Neuronal stem cell (in vitro differentiated cells): ENCODE measurements around the gene ZFYVE28.
A peak's percentile ranks its signal among the peaks of the same experiment; 100 is the strongest.

Source experiments
- DNase-seq: peaks from one replicate; pipeline ENCODE4 v3.0.0-alpha.2; 2013; ENCODE audit warnings: low spot score
- H2AFZ ChIP-seq: one replicate; pipeline ENCODE4 v1.6.1; 2013; ENCODE audit warnings: mild to moderate bottlenecking, low read length, inconsistent platforms
- H2AK5ac ChIP-seq: 2 replicates; pipeline ENCODE4 v1.6.1; 2013; ENCODE audit warnings: low read depth, mild to moderate bottlenecking, inconsistent platforms, low read length, moderate library complexity, mixed read lengths
- H2BK120ac ChIP-seq: 2 replicates; pipeline ENCODE4 v1.6.1; 2013; ENCODE audit warnings: low read depth, mild to moderate bottlenecking, inconsistent platforms, low read length, moderate library complexity, mixed read lengths
- H2BK12ac ChIP-seq: one replicate; pipeline ENCODE4 v1.6.1; 2013; ENCODE audit warnings: low read length, inconsistent platforms
- H2BK15ac ChIP-seq: 2 replicates; pipeline ENCODE4 v1.6.1; 2013; ENCODE audit warnings: mild to moderate bottlenecking, low read length, inconsistent platforms, mixed read lengths
- H2BK5ac ChIP-seq: one replicate; pipeline ENCODE4 v1.6.1; 2013; ENCODE audit warnings: inconsistent platforms, mild to moderate bottlenecking, low read length, moderate library complexity
- H3K14ac ChIP-seq: one replicate; pipeline ENCODE4 v1.6.1; 2013; ENCODE audit warnings: low read length, inconsistent platforms
- H3K18ac ChIP-seq: 2 replicates; pipeline ENCODE4 v1.6.1; 2013; ENCODE audit warnings: low read length, inconsistent platforms
- H3K23ac ChIP-seq: 2 replicates; pipeline ENCODE4 v1.6.1; 2013; ENCODE audit warnings: low read depth, mild to moderate bottlenecking, mixed read lengths, low read length, inconsistent platforms; ENCODE audit not compliant: poor library complexity
- H3K27ac ChIP-seq: replicated peaks from 3 replicates; pipeline ENCODE4 v1.5.1; 2013; ENCODE audit warnings: low read length, inconsistent platforms
- H3K27me3 ChIP-seq, 3 experiments: 2 replicates each; pipeline ENCODE4 v1.6.1; 2013; ENCODE audit warnings: low read length in 3 of 3, mild to moderate bottlenecking in 2 of 3, inconsistent platforms in 1 of 3, low read depth in 1 of 3, mixed read lengths in 1 of 3, moderate library complexity in 1 of 3; ENCODE audit not compliant: control insufficient read depth in 3 of 3, insufficient read depth in 3 of 3
- H3K36me3 ChIP-seq, 2 donors: replicated peaks in 1 of 2; 2 replicates each; pipeline ENCODE4 v1.6.1; 2013; ENCODE audit warnings: low read length in 2 of 2; ENCODE audit not compliant: control insufficient read depth in 2 of 2, insufficient read depth in 2 of 2
- H3K4ac ChIP-seq: 2 replicates; pipeline ENCODE4 v1.6.1; 2013; ENCODE audit warnings: inconsistent platforms, mild to moderate bottlenecking, low read length, moderate library complexity
- H3K4me1 ChIP-seq, 2 donors: 1 replicate in 1 of 2; 2 replicates in 1 of 2; pipeline ENCODE4 v1.6.1; 2013; ENCODE audit warnings: low read length in 2 of 2, low read depth in 1 of 2; ENCODE audit not compliant: control insufficient read depth in 2 of 2, insufficient read depth in 1 of 2
- H3K4me2 ChIP-seq: one replicate; pipeline ENCODE4 v1.6.1; 2013; ENCODE audit warnings: mild to moderate bottlenecking, low read length, inconsistent platforms; ENCODE audit not compliant: insufficient read depth, poor library complexity, severe bottlenecking
- H3K4me3 ChIP-seq, 2 donors: 2 replicates each; pipeline ENCODE4 v1.5.1; 2013; ENCODE audit warnings: low read length in 2 of 2, mild to moderate bottlenecking in 2 of 2, inconsistent platforms in 1 of 2, moderate library complexity in 1 of 2
- H3K79me1 ChIP-seq: one replicate; pipeline ENCODE4 v1.6.1; 2013; ENCODE audit warnings: low read depth, mild to moderate bottlenecking, inconsistent platforms, low read length, moderate library complexity
- H3K9ac ChIP-seq: one replicate; pipeline ENCODE4 v1.6.1; 2013; ENCODE audit warnings: mild to moderate bottlenecking, low read depth, low read length, inconsistent platforms; ENCODE audit not compliant: poor library complexity
- H3K9me3 ChIP-seq, 2 donors: replicated peaks in 1 of 2; 2 replicates each; pipeline versions ENCODE3 to v1.6.1; 2013; ENCODE audit warnings: low read length in 2 of 2, mild to moderate bottlenecking in 2 of 2, inconsistent platforms in 1 of 2, low read depth in 1 of 2, mixed read lengths in 1 of 2, moderate library complexity in 1 of 2; ENCODE audit not compliant: control insufficient read depth in 2 of 2, insufficient read depth in 1 of 2
- H4K8ac ChIP-seq: one replicate; pipeline ENCODE4 v1.6.1; 2013; ENCODE audit warnings: low read depth, mild to moderate bottlenecking, inconsistent platforms, low read length, moderate library complexity
- H4K91ac ChIP-seq: one replicate; pipeline ENCODE4 v1.6.1; 2013; ENCODE audit warnings: low read length, low read depth, mild to moderate bottlenecking, inconsistent platforms; ENCODE audit not compliant: poor library complexity
- WGBS, 2 donors: extraction: QIAGEN DNeasy Blood & Tissue Kit; methylation state at CpG; one replicate each; pipeline ENCODE4 v1.1.7; 2013; ENCODE audit warnings: missing lambda C conversion rate in 2 of 2, mixed read lengths in 1 of 2; ENCODE audit not compliant: insufficient read length in 2 of 2, insufficient replicate concordance in 1 of 2; ENCODE audit errors: extremely low coverage in 2 of 2; 5-methylcytosine and 5-hydroxymethylcytosine counted together

Gene ZFYVE28

DNA sequence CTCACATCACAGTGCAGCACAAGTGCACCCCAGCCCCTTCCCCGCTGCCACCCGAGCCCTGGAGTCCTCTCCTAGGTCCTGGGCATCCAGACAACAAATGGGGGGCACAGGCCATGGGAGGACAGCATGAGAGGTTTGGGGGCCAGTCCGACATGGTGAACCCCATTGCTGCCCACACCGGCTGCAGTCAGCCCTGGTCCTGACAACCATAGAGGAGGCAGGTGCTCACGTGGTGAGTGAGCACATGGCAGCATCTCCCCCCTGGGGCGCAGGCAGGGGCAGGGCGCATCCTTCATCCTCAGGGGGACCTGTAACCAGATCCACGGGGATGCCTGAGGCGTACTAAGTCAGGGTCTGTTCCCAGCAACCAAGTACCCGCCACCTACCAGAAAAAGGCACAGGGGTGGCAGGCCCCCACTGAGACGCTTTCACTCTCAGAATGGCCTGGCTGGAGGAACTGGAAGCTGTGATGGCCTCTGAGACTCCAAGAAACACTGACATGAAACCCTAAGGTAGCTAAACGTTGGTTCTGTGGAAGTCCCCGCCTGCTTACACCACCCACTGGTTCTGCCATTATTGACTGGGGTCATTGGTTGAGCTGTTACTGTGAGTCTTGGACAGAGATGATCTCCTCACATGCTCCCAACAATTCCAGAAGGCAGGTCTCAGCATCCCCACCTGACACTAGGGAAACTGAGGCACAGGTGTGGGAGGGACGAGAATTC, 6.5 kb downstream of the ZFYVE28 start:
- Histone ChIP-seq H2AFZ (no peak overlapping the region), H2BK12ac (peak overlapping the region; percentile 44), H3K4ac (no peak overlapping the region), H3K9ac (no peak overlapping the region), H3K18ac (peak overlapping the region; percentile 17), H2BK15ac (no peak overlapping the region), H4K91ac (no peak overlapping the region), H2AK5ac (peak overlapping the region; percentile 22), H3K4me3 (no peak overlapping the region), H3K23ac (peak overlapping the region; percentile 34), H3K4me2 (no peak overlapping the region), H2BK5ac (no peak overlapping the region), H3K27me3 (peaks cover 15 to 73% (median 48%) of the 10 kb centered on the region in 3 experiments), H3K27ac (no peak overlapping the region), H3K36me3 (no peaks in the 10 kb centered on the region), H3K9me3 (no peaks in the 10 kb centered on the region), H3K14ac (no peak overlapping the region), H4K8ac (no peak overlapping the region), H3K79me1 (peaks cover 3% of the 10 kb centered on the region), H2BK120ac (no peak overlapping the region), H3K4me1 (peaks cover 12% of the 10 kb centered on the region in 2 donors)
- no peak for DNase-seq
- WGBS, 2 donors: no CpG with 5 or more reads among the region's 14 CpGs

DNA sequence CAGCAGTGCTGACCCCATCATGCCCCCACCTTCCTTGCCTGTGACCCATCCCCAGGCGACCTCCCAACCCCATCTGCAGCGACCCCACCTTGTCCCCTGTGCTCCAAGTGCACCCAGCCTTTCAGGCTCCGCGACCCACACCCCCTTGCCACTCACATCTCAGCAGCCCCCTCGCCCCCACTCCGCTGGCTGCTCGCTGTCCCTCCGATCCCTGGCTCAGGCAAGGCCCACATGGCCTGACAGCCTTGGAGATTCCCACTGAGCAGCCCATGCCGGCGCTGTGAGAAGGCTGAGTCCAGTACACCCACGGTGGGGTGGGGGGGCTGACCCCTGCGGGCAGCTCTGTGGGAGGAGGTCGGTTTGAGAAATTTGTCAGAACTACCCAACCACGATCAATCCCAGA, 9.1 kb downstream of the ZFYVE28 start:
- H3K4me2 ChIP-seq: no peak overlapping the region

DNA sequence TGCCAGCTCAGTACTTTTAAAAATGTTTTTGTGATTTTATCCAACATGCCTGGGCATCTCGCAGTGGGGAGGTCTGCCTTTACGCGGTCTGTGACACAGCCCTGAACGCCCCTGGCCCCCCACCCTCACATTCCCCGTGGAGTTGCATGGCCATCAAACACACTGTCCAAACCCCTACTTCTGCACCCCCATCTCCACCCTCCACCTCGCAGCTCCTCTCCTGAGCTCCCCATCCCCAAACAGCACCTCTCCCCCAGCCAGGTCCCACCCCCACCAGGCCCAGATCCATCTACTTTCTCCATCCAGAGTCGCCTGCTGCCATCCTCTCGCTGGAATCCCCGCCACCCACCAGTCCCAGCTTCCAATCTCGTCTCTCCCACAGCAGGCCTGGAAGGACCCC, 9.5 kb downstream of the ZFYVE28 start:
- H3K4me1 ChIP-seq: peaks cover 9 to 10% of the 10 kb centered on the region in 2 donors
- no peak overlapping the region for H2BK120ac ChIP-seq
- H3K79me1 ChIP-seq: peaks cover 3% of the 10 kb centered on the region
- H2BK5ac ChIP-seq: no peak overlapping the region
- H3K14ac ChIP-seq: no peak overlapping the region
- DNase-seq: no peak
- no peak overlapping the region for H3K9ac ChIP-seq
- H3K4me3 ChIP-seq: no peak overlapping the region
- H3K23ac ChIP-seq: peak overlapping the region; percentile 56
- no peak overlapping the region for H2BK15ac ChIP-seq
- H2BK12ac ChIP-seq: no peak overlapping the region
- H3K4ac ChIP-seq: no peak overlapping the region
- no peak overlapping the region for H3K4me2 ChIP-seq
- no peak overlapping the region for H4K8ac ChIP-seq
- H3K27me3 ChIP-seq: peaks cover 0 to 59% (median 21%) of the 10 kb centered on the region in 3 experiments
- no peak overlapping the region for H2AFZ ChIP-seq
- no peak overlapping the region for H4K91ac ChIP-seq
- no peaks in the 10 kb centered on the region for H3K36me3 ChIP-seq
- H3K9me3 ChIP-seq: no peaks in the 10 kb centered on the region
- no peak overlapping the region for H3K27ac ChIP-seq
- peak overlapping the region; percentile 52 for H3K18ac ChIP-seq
- H2AK5ac ChIP-seq: peak overlapping the region; percentile 34
- WGBS, 2 donors: no CpG with 5 or more reads among the region's 10 CpGs

More for the DNA sequence above, 9.1 kb downstream of the ZFYVE28 start:
- Histone ChIP-seq H3K18ac (peak overlapping the region; percentile 52), H4K8ac (no peak overlapping the region), H2BK5ac (no peak overlapping the region), H3K27me3 (peaks cover 0 to 63% (median 25%) of the 10 kb centered on the region in 3 experiments), H3K4me1 (peaks cover 9 to 10% of the 10 kb centered on the region in 2 donors), H3K4ac (no peak overlapping the region), H2BK15ac (peak overlapping the region; percentile 72), H2BK120ac (no peak overlapping the region), H2BK12ac (no peak overlapping the region), H3K79me1 (peaks cover 3% of the 10 kb centered on the region), H4K91ac (no peak overlapping the region), H3K14ac (no peak overlapping the region), H2AFZ (no peak overlapping the region), H3K36me3 (no peaks in the 10 kb centered on the region), H3K27ac (no peak overlapping the region), H3K23ac (peak overlapping the region; percentile 56), H3K9me3 (no peaks in the 10 kb centered on the region), H3K9ac (no peak overlapping the region), H2AK5ac (peak overlapping the region; percentile 59), H3K4me3 (no peak overlapping the region)
- no peak for DNase-seq
- WGBS, 2 donors: no CpG with 5 or more reads among the region's 14 CpGs

DNA sequence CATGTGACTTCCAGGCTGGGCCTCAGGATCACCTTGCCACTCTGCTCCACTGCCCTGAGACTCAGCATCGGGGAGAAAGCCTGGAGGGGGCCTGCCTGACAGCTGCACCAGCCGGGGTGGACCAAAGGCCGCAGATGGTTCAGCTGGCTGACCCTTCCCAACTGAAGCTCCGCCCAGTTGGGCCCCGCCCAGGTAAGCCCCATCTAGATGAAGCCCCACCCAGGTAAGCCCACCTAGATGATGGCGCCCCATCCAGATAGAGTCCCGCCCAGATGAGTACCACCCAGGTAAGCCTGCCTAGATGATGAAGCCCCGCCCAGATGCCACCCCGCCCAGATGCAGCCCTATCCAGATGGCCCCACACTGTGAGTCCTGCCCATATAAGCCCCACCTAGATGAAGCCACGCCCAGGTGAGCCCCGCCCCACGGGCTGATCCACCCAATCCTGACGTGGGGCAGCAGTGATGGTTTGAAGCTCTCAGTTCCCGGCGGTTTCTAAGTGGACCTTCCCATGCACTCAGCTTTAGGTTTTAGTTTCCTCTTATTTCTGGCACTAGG, 10.0 kb downstream of the ZFYVE28 start:
- Histone ChIP-seq H3K14ac (no peak overlapping the region), H4K91ac (no peak overlapping the region), H2BK12ac (peak overlapping the region; percentile 80), H3K9ac (no peak overlapping the region), H3K4ac (no peak overlapping the region), H4K8ac (peak overlapping the region; percentile 32), H3K4me3 (no peak overlapping the region), H3K9me3 (no peaks in the 10 kb centered on the region), H3K23ac (no peak overlapping the region), H2BK120ac (no peak overlapping the region), H3K18ac (peak overlapping the region; percentile 33), H3K79me1 (peaks cover 3% of the 10 kb centered on the region), H2AK5ac (peak overlapping the region; percentile 3), H3K4me2 (no peak overlapping the region), H2AFZ (no peak overlapping the region), H2BK5ac (peak overlapping the region; percentile 85), H2BK15ac (no peak overlapping the region), H3K36me3 (no peaks in the 10 kb centered on the region), H3K4me1 (peaks cover 8% of the 10 kb centered on the region in 2 donors), H3K27ac (no peak overlapping the region), H3K27me3 (peaks cover 0 to 54% (median 17%) of the 10 kb centered on the region in 3 experiments)
- no CpG with 5 or more reads among the region's 15 CpGs for WGBS, 2 donors
- DNase-seq: no peak
